SW 1271 (cell line): ENCODE measurements around the gene MEGF11.

Experiments used
- DNase-seq, 2 experiments: peaks; one replicate each; lab custom pipeline; 2025; lab: John Stamatoyannopoulos, UW

MEGF11 gene

DNA sequence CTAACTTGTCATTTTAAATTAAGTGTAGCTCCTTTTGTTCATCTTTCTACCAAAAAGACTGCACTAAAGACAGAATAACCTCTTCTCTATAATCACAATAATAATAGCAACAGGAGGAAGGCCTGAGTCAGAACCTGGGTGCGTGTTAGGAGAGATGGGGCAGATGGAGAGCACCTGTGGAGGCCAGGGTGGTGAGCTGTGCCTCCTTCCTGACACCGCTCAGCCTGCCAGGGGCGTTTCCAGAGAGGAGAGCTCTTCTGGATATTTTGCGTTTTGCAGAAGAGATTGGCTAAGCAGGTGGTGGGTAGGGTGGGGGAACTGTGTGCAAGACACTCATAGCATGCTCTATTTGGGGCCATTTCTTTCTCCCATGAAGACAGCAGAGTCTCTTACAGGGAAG is 83.5 kb downstream of the MEGF11 start:
- no peak for DNase-seq

DNA sequence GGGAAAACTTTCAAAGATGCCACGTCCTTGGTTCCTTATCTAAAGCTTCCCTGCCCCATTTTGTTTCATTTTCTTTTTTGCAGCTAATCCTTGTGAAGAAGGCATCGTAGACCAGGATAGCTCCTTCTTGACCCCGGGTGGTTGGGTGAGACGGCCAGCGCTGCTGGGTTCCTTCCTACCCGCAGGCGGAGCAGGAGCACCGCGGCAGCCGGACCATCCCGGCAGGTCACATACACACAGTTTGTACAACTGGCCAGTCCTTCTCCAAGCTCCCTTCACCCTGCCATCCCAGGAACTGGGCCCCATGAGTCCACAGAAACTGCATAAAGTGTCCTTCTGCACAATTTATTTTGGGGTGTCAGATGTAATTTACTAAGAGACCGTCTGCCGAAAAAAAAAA is 83.9 kb downstream of the MEGF11 start:
- DNase-seq, result no peak

DNA sequence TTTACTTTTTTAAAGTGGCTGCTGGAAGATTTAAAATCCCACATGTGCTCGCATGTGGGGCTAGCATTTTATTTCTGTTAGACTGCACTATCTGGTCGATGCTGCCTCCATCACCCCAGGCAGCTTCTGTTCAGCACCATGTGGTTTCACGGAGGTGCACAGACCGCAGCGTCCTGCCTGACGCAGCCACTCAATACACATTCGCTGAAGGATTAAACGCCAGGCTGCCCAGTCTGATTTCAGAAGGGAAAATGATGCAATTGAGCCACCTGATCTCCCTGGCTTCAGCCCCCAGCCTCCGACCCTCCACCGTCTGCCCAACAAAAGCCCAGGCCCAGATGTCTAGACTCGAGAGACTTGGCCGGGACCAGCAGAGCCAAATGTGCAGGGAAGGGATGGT is 84.5 kb downstream of the MEGF11 start:
- no peak for DNase-seq

DNA sequence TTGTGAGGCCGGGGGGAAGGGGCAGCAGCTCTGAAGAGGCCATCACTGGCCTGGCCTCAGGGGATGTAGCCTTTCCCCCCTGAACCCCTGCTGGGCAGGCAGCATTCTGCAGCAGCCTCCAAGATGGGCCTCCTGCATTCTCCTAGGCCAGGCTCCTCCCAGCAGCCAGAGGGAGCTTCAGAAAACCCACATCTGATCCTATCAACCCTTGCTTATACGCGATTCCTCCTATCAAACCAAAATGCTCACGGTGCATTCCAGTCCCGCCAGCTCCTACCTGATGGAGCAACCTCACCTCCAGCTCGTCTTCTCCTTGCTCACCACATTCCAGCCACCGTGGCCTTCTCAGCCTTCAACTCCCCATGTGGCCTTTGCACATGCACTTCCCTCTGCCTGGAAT is 85.7 kb downstream of the MEGF11 start:
- DNase-seq, result no peak

DNA sequence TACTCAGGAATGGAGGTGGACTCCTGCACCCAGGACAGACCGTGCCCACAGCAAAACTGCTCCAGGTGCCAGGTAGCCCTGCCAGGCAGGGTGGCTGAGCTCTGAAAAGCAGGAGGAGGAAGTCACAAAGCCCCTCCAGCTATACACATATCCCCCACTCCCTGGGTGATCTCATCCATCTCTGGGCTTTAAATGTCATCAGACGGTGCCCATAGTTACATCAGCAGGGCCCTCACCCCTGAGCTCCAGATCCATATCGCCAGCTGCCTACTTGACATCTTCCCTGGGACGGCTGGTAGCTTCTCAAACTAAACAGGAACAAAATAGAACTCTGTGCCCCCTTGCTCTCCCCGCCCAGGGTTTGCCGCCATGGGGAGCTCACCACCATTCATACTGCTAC is 87.7 kb downstream of the MEGF11 start:
- DNase-seq, result no peak

DNA sequence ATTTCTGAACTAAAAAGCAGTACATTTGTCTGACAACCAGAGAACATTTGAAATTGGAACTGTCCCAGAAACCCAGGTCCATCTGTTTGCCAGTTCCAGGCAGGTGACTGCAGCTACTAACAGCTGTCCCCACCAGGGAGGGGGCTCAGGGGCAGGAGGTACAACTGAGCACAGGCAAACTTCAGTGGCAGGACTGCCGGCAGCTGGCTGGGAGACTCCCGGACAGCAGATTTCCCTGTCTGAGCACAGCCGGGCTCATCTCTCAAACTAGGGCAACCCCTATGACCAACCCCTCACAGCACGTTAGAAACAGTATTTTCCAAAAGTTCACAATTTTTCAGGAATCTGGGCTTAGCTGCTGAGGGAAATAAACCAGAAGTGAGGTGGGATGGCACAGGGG is 88.8 kb downstream of the MEGF11 start:
- no peak for DNase-seq

DNA sequence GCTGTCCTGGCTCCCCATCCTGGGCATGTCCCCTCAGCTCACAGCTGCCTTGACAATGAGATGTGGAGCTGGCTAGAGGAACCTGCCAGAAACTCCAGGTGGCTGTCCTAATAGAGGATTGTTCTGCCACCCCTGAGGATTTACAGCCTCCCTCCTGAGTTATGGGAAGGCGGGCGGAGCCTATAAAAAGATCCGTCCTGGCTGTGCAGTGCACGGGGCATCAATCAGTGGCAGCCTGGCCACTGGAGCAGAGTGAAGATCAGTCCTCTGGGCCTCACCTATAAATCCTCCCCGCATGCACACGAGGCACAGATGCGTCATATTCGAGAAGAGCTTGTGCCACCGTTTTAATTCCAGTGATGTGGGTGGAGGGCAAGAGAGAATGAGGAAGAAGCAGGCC is 90.0 kb downstream of the MEGF11 start:
- no peak for DNase-seq

DNA sequence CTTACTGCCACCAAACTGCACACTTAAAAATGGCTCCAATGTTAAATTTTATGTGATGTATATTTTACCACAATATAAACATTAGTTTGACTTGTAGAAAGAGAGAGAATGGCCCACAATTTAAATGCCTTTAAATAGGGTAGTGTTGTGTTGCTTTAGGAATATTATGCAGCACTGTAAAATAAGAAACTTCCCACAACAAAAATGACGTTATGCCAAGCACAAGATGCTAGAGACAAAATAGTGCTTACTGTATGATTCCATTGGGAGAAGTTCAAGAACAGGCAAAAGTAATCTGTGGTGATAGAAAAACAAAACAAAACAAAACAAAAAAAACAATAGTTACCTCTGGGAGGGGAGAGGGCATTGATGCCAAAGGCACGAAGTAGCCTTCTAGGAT is 91.3 kb downstream of the MEGF11 start:
- DNase-seq, result no peak

DNA sequence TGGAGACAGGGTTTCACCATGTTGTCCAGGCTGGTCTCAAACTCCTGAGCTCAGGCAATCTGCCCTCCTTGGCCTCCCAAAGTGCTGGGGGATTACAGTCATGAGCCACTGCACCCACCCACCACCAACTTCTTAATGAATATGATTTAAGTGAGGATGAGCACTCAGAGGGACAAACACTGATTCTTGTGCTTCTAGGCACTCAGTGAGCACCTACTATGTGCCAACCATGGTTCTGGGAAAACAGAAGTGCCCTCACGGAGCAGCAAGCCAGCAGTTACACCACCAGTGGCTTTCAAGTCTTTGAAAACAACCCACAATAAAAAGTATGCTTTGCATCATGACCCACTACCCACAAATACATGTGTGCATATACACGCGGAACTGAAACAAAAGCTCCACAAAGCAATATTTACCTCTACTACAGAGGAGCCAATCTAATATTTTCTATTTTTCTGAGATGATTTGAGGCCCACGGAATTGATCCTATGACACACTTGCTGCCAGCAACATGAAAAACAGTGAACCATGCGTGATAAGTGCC is 91.9 kb downstream of the MEGF11 start:
- no peak for DNase-seq

DNA sequence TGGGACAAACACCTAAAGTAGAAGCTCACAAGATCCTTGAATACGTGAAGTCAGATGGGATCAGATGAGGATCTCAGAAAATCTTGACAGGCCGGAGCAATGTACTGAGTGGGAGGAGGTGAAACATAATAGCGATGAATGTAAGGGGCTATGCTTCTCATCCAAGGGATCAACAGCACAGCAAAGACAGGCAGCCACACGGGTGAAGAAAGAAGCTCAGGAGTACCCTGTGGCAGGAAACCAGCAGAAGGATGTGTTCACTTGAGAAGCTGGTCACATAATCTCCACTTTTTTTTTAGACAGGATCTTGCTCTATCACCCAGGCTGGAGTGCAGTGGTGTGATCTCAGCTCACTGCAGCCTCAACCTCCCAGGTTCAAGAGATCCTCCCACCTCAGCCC is 92.4 kb downstream of the MEGF11 start:
- DNase-seq, result no peak

DNA sequence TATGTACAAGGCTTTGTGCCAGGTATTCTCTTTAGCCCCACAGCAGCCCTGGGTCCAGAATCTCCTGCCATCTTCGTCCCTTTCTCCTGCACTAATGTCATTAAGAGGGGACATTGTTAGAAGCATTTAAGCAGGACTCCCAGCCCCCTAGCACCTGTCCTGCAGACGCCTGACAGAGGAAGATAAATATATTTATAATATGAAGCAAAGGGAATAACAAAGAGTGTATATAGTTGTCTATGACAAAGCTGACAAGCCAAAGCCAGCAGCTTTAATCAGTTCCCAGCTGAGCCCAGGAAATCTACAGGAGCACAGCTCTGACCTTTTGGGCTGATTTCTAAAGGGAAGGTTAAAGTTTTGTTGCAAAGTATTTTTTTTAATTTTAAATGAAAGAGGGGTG is 96.0 kb downstream of the MEGF11 start:
- no peak for DNase-seq

DNA sequence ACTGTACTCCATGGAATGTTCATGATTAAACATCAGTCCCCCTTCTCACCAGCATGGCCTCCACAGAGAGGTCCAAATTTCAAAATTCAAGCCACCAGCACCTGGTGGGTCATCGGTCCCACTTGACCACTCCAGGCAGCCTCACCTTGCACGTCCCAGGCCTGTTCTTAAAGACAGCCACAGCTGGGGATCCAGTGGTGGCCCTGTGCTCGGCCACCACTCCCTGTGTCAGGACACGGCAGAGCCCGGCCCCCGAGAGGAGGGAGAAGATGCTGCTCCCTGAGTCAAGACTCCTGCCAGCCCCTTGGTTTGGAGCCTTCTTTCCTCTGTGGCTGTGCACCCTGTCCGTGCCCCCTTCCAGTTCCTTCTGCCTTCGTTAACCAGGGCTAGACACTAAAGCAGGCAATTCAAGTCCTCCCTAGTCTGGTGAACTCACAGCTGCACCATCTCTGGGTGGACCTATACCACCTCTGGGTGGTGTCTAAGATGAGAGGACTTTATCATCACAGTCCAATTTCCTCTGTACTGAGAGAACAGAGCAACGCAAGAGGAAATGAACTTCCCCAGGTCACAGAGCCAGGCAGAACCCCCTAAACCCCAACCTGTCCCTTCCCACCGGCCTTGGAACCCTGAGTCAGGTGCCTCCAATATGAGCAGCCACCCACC is 97.1 kb downstream of the MEGF11 start:
- DNase-seq, result no peak

DNA sequence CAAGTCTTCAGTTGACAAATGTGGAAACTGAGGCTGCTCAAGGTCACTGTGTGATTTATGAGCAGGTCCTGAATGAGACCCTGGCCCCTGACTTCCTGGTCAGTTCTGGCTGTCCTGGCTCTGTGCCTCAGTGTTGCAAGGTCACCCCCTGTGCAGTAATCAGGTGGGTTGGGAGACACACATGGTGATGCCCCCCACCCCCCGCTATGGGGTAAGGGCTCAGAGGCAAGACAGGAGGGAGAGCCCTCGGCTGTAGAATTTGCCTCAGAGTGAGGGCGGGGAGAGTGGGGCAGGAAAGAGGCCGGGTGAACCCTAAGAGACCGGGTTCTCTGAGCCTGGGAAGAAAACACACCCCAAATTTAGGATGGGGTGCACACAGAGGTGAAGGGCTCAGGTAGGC is 98.5 kb downstream of the MEGF11 start:
- no peak for DNase-seq

DNA sequence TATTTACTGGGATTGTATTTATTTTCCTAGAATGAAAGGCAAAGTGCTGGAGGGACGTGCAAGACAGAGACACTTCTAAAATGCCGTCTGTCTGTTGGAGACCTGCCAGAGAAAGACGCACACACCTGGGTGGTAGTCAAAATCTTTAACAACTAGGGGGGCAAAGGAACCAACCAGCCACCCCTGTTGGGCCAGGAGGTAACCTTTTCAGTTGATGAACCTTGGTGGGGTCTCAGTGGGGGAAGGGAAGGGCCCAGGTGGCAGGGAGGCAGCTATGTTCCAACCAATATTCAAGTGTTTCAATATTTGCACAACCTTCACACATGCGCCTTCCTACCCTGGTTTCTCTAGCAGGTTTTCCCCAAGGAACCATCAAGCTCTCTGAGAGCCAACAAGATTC is 99.0 kb downstream of the MEGF11 start:
- DNase-seq, result no peak

DNA sequence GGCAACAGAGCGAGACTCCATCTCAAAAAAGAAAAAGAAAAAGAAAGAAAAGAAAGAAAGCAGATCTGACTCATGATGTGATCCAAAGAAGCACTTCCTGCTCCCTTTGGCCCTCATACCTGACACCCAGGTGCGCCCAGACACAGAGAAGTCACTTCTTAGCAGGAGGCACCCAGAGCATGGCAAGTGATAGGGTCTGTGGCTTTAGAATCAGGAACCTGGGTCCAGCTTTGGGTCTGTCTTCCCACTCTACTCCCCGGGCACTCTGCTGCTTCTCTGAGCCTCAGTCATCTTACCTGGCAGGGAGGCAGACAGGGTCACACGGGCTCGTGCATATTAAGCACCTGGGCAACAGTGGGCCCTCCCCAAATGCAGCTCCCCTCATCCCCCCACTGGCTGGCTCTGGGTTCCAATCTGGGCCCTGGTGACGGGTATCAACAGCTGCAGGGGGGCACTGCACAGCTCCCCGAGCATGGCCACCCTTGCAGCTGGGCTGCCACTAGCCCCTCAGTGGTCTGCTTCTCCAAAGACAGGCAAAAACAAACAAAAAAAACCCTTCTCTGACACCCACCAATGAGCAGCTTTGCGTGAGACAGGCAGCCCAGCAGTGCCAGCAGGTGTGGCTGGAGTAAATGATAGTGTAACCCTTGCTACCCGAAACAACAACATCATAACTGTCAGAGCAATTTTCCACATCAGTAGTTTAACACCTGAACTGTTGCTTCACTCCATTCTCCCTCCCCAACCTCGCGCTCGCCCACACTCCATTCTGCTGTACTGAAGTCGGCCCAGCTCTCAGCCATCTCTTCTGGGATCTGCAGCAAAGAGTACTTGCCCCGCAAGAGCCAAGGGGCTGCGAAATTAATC is 99.8 kb downstream of the MEGF11 start:
- no peak for DNase-seq

DNA sequence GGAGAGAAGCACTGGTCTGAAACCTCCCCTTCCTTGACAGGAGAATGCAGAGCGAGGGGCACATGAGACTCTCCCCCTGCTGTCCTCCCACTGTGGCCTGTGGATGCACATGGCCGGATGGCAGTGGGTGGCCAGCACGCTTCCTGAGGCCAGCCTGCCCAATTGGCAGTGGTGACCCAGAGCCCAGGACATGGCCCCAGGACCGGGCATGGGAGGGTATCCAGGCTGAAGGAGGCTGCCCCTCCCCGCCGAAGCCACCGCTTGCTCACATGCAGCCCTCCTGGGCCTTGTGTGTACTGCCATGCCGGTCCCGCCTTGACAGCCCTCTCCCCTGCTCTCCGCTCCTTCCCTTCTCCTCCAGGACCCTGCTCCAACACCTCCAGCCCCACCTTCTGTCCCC is 100.9 kb downstream of the MEGF11 start:
- DNase-seq, result no peak

DNA sequence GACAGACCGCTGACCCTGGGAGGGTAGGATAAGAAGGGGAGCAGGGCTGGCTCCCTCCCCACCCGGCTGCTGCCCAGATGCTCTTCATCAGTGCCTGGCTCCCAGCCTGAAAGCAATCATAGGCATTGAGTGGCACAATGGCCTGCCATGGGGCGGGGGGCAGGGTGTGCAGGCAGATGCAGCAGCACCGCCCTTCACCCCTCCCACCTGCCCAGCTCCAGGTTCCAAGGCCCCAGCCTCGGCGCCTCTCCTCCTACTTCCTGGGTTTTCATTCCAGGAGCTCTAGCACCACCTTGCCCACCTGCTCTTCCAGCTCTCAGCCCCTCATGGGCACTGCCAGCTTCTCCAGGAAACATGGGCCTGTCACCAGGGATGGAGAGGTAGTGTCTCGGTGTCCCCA is 101.7 kb downstream of the MEGF11 start:
- no peak for DNase-seq

DNA sequence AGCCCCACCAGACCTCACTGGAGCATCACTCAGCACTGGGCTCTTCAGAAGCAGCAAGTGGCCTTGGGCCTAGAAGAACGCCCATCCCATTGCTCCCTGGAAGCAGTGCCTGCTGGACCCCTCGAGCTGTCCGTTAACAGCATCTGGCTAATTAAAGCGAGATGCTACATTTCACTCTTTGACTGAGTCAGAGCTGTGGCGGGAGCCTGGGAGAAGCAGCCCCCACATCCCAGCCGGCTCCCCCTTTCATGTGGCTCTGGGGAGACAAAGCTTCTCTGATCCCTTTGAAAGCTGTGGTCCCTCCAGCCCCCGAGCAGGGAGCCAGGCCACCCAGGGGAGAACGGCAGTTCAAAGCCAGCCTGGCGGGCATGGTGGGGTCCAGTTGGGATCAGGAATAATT is 103.7 kb downstream of the MEGF11 start:
- DNase-seq, result no peak

DNA sequence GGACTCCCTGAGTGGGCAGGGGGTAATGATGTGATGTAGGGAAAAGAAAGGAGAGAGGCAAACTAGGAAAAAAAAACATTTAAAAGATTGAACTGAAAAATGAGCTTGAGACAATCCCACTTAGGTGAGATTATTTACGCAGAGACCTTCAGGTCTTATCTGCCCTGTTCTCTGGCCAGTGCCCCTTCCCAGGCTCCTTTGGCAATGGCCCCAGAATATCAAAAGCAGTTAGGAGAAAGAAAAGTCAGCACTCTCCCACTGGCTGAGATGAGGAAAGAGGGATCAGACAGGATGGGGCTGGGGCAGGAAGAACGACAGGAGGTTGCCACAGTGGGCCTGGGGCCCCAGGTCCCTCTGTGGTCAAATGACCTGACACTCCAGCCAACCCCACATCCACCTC is 105.4 kb downstream of the MEGF11 start:
- no peak for DNase-seq

DNA sequence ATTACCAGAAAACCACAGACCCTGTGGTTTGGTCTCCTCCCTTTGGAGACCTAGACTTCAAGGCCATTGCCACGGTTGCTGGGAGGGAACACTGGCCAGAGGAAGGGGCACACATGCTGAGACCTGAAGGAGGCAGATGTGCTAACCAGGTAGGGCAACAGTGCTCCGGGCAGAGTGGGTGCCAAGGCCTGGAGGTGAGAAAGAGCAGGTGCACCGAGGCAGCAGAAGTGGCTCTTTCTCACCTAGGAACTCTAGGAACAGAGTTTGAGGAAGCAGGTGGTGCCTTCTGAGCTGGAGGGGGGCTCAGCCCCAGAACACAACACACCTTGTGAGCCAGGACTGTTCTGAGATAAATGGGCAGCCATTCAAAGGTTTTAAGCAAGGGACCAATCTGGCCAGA is 106.1 kb downstream of the MEGF11 start:
- DNase-seq, result no peak

DNA sequence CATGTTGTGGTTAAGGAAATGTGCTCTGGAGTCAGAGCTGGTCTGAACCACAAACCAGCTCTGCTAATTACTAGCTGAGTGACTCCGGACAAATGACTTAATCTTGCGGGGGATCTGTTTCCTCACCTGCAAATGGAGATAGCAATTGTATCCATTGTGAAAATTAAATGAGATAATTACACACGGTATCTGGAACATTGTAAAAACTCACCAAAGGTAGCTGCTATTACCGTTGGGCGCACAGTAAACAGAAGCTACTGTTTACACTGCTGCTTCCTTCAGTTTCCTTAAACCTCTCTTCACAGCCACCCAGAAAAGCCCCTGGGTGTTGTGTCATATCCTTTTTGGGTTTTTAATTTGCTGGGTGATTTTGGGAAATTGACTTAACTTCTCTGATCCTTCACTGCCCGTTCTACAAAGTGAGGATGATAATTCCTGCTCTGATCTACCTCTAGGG is 107.8 kb downstream of the MEGF11 start:
- no peak for DNase-seq

DNA sequence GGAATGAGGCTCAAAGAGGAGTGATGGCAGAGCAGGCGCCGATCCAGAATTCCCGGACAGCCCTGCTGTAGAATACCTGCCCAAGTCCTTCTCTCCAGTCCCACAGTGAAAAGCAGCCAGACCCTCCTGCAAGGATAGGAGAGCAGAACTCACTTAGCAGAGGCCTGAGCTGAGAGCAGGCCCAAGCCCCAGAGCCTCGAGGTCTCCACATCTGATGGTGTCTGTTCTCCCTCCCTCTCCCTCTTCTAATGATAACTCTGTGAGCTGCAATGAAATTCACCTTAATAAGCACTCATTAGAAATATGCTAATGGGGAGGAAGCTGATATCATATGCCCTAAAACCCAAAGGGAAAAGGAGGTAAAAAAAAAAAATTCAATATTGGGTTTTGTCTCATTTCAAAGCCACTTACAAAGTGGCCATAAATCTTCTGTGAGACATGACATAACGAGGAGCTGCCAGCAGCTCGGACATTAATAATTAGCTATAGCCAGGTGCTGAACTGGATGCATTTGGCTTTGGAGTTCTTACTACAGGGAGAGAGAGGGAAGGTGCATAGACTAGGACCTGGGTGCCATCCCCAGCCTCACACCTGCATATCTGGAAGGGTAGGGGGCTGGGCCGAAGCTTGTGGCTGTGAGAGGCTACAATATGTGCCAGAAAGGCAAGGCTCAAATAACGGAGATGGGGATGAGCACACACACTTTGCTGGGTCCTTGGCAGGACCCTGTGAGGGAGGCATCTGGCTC is 108.4 kb downstream of the MEGF11 start:
- no peak for DNase-seq

DNA sequence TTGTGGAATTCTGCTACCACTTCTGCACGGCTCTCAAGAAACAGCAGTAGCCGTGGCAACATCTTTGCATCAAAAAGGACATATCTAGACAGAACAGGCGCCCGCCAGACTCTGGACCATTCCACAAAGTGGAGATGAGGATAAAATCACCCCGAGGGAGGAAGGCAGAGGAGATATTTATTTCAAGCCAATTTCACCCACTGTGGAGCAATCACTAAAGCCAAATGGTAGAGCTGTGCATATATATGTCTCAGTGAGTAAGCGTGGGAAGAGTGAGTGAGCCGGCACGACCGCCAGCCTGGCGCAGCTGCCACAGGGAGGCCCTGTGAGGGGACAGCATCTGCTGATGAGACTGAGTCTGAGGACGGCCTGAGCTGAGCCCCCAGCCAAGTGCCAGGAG is 111.3 kb downstream of the MEGF11 start:
- no peak for DNase-seq
